Esophagus muscularis mucosa (tissue), 4 donors: Measurements from ENCODE around the gene FAM114A1. TPM values are rescaled to one million over a fixed set of nuclear protein-coding genes. Genes with fewer than 3 reads are reported as not detected.
A peak's percentile ranks its signal among the peaks of the same experiment; 100 is the strongest.

ENCODE experiments used
- DNase-seq: peaks from one replicate; pipeline ENCODE4 v3.0.0-alpha.2; 2017; ENCODE audit errors: extremely low spot score
- H3K27ac ChIP-seq, 4 donors: fragments of 200-600 bp; sonication (generic); replicated peaks in 1 of 4; 1 replicate in 3 of 4; 2 replicates in 1 of 4; pipeline ENCODE4 v1.5.1; 2016 to 2019; ENCODE audit warnings: mild to moderate bottlenecking in 1 of 4
- H3K27me3 ChIP-seq, 4 donors: fragments of 200-600 bp; sonication (generic); one replicate each; pipeline versions ENCODE4 v1.5.1 to v1.6.0; 2016 to 2019
- H3K36me3 ChIP-seq, 4 donors: fragments of 200-600 bp; sonication (generic); one replicate each; pipeline ENCODE4 v1.5.1; 2016 to 2019
- H3K4me1 ChIP-seq, 4 donors: fragments of 200-600 bp; sonication (generic); one replicate each; pipeline ENCODE4 v1.5.1; 2016 to 2019
- H3K4me3 ChIP-seq, 4 donors: fragments of 200-600 bp; sonication (generic); 1 replicate in 2 of 4; 2 replicates in 2 of 4; pipeline ENCODE4 v1.5.1; 2016 to 2019; ENCODE audit warnings: mild to moderate bottlenecking in 4 of 4, moderate library complexity in 1 of 4
- H3K9me3 ChIP-seq, 4 donors: fragments of 200-600 bp; sonication (generic); 1 replicate in 3 of 4; 2 replicates in 1 of 4; pipeline ENCODE4 v1.5.1; 2016 to 2019
- EP300 ChIP-seq: sonication (generic); formaldehyde crosslinking; IDR thresholded peaks from one replicate; pipeline ENCODE4 v1.6.1; 2017; ENCODE audit warnings: antibody characterized with exemption
- POLR2A ChIP-seq: fragments of 450-650 bp; IDR thresholded peaks from one replicate; pipeline ENCODE4 v1.6.1; 2017; ENCODE audit warnings: antibody characterized with exemption, moderate library complexity, mild to moderate bottlenecking, low read depth
- POLR2AphosphoS5 ChIP-seq, 2 donors: sonication (generic); formaldehyde crosslinking; IDR thresholded peaks; one replicate each; pipeline ENCODE4 v1.6.1; 2017; ENCODE audit warnings: antibody characterized with exemption in 2 of 2
- WGBS: methylation state at CpG from one replicate; pipeline ENCODE4 v1.1.5; 2018; 5-methylcytosine and 5-hydroxymethylcytosine counted together
- intact Hi-C: fragments of 100-400 bp; cut with DNase I; formaldehyde crosslinking; loops from one replicate; pipeline ENCODE4 v1.15.1; 2023
- total RNA-seq, 4 donors: library from RNA; depleted of rRNA; stranded (reverse); fragments of >200 nt; gene quantifications; one replicate each; pipeline versions ENCODE4 v1.1.0 to v1.2.1, GENCODE V29; 2016
- TF ChIP-seq, protein P1 (sequence below), 3 experiments: fragments of 200-600 bp in 2 of 3; fragments of 450-650 bp in 1 of 3; sonication (generic) in 2 of 3; IDR thresholded peaks; one replicate each; pipeline ENCODE4 v1.5.1; 2017 to 2019; ENCODE audit warnings: antibody characterized with exemption in 3 of 3, mild to moderate bottlenecking in 2 of 3, moderate library complexity in 1 of 3

FAM114A1 gene
- total RNA-seq, 4 donors from 2014 or later, result 88.6 to 145 (median 110) TPM

GRCh38 chr4:38925492-38926413 is 58.1 kb downstream of the FAM114A1 start:
- WGBS, result 60% methylated on average over 3 of the region's 3 CpGs
- DNase-seq, result no peak
- intact Hi-C loops, result no loop called here
- Histone ChIP-seq H3K4me1 (peaks cover 0 to 68% (median 61%) of the 10 kb centered on the region in 4 donors), H3K9me3 (no peaks in the 10 kb centered on the region), H3K27me3 (no peaks in the 10 kb centered on the region), H3K36me3 (peaks cover 19 to 79% (median 44%) of the 10 kb centered on the region in 4 donors), H3K27ac (peak overlapping the region in 3 of 4 donors; percentile 58 to 64 (median 59)), H3K4me3 (no peak overlapping the region)
- TF ChIP-seq POLR2A (no peak), EP300 (no peak), POLR2AphosphoS5 (IDR thresholded peaks at IDR 0.05) (no peak)
- TF ChIP-seq, protein P1, sequence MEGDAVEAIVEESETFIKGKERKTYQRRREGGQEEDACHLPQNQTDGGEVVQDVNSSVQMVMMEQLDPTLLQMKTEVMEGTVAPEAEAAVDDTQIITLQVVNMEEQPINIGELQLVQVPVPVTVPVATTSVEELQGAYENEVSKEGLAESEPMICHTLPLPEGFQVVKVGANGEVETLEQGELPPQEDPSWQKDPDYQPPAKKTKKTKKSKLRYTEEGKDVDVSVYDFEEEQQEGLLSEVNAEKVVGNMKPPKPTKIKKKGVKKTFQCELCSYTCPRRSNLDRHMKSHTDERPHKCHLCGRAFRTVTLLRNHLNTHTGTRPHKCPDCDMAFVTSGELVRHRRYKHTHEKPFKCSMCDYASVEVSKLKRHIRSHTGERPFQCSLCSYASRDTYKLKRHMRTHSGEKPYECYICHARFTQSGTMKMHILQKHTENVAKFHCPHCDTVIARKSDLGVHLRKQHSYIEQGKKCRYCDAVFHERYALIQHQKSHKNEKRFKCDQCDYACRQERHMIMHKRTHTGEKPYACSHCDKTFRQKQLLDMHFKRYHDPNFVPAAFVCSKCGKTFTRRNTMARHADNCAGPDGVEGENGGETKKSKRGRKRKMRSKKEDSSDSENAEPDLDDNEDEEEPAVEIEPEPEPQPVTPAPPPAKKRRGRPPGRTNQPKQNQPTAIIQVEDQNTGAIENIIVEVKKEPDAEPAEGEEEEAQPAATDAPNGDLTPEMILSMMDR (IDR thresholded peaks at IDR 0.05), result no peak

- Histone ChIP-seq H3K4me1 (peaks cover 0 to 73% (median 64%) of the 10 kb centered on the region in 4 donors), H3K36me3 (peaks cover 23 to 80% (median 43%) of the 10 kb centered on the region in 4 donors), H3K27me3 (no peaks in the 10 kb centered on the region), H3K4me3 (no peak overlapping the region), H3K9me3 (no peaks in the 10 kb centered on the region), H3K27ac (peak overlapping the region in 3 of 4 donors; percentile 58 to 64 (median 59))
- DNase-seq, result no peak
- 51% methylated on average over 6 of the region's 6 CpGs for WGBS
- intact Hi-C loops, result no loop called here
- TF ChIP-seq POLR2A, result no peak
- TF ChIP-seq EP300, result no peak
- peak in 1 of 2 donors; percentile 47 for TF ChIP-seq POLR2AphosphoS5 (IDR thresholded peaks at IDR 0.05)
- TF ChIP-seq, protein P1 (IDR thresholded peaks at IDR 0.05), result no peak
Measured at GRCh38 chr4:38926896-38927295, 59.3 kb downstream of the FAM114A1 start.

- intact Hi-C loops, result no loop called here
- 71% methylated on average over 3 of the region's 3 CpGs for WGBS
- H3K27me3 ChIP-seq, result no peaks in the 10 kb centered on the region
Measured at GRCh38 chr4:38928568-38928967, 61.0 kb downstream of the FAM114A1 start.

GRCh38 chr4:38928974-38929373 is 61.4 kb downstream of the FAM114A1 start:
- Histone ChIP-seq H3K4me1 (peaks cover 0 to 56% (median 49%) of the 10 kb centered on the region in 4 donors), H3K27me3 (no peaks in the 10 kb centered on the region), H3K36me3 (peaks cover 36 to 80% (median 55%) of the 10 kb centered on the region in 4 donors), H3K4me3 (no peak overlapping the region), H3K27ac (peak overlapping the region in 3 of 4 donors; percentile 17 to 69 (median 66)), H3K9me3 (no peaks in the 10 kb centered on the region)
- intact Hi-C loops, result no loop called here
- WGBS, result 60% methylated on average over 9 of the region's 9 CpGs
- DNase-seq, result no peak
- no peak for TF ChIP-seq POLR2A
- no peak for TF ChIP-seq EP300
- no peak for TF ChIP-seq POLR2AphosphoS5 (IDR thresholded peaks at IDR 0.05)
- TF ChIP-seq, protein P1 (IDR thresholded peaks at IDR 0.05), result no peak

More at GRCh38 chr4:38928568-38928967, 61.0 kb downstream of the FAM114A1 start:
- Histone ChIP-seq H3K36me3 (peaks cover 38 to 80% (median 52%) of the 10 kb centered on the region in 4 donors), H3K9me3 (no peaks in the 10 kb centered on the region), H3K4me1 (peaks cover 0 to 60% (median 53%) of the 10 kb centered on the region in 4 donors), H3K27ac (peak overlapping the region in 3 of 4 donors; percentile 17 to 69 (median 66)), H3K4me3 (no peak overlapping the region)
- no peak for TF ChIP-seq POLR2AphosphoS5 (IDR thresholded peaks at IDR 0.05)
- TF ChIP-seq EP300, result no peak
- TF ChIP-seq, protein P1 (IDR thresholded peaks at IDR 0.05), result no peak
- TF ChIP-seq POLR2A, result no peak
- DNase-seq, result no peak
